ENCODE data around the gene CMC1.
A peak's percentile ranks its signal among the peaks of the same experiment; 100 is the strongest.
"Not testable (repeated sequence)": the region's sequence is repeated elsewhere in the genome, so short reads cannot be mapped to it uniquely, and the experiment has no call there.

The CMC1 gene

DNA sequence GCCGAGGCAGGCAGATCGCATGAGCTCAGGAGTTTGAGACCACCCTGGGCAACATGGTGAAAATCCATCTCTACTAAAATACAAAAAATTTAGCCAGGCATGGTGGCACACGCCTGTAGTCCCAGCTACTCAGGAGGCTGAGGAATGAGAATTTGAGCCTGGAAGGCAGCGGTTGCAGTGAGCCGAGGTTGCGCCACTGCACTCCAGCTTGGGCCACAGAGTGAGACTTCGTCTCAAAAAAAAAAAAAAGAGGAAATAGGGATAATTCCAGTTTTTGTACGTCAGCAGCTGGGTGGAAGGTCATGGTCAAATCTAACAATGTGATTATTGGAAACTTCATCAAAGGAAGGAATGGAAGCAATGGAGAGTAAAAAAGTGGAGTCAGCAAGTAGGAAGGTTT, 3.1 kb downstream of the CMC1 start:
- DNase-seq (ENCODE audit: low spot score), result no peak

DNA sequence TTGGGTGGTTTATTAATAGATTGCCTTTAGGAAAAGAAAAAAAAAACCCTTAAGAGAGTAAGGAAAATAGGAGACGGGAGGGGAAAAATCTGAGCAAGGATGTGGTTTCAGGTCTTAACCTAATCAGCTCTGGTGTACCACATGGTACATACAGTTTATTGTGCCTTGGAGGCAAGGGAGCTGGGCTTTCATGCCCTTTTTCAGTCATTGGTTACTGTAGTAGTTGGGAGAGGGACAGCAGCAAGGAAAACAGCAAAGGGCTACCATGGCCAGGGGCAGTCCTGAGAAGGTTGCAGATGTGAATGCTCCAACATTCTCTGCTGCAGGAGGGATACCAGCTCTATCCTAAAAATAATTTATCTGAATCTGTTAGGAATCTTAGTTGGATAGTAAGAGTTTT, 5.9 kb downstream of the CMC1 start:
- no peak for DNase-seq (ENCODE audit: low spot score)

DNA sequence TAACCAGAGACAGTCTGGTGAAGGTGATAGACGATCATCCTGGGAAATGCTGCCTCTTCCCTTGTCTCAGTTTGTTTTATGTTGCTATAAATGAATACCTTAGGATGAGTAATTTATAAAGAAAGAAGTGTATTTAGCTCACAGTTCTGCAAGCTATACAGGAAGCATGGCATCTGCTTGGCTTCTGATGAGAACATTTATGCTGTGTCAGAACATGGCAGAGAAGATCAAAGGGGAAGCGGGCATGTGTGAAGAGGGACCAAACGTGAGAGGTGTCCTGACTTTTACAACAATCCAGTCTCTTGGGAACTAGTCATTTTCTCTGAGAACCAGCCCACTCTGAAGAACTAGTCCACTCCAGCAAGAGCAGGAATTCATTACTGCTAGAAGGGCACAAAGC, 9.6 kb downstream of the CMC1 start:
- no peak for DNase-seq (ENCODE audit: low spot score)

- no peak for DNase-seq (ENCODE audit: low spot score)
These were observed 10.6 kb downstream of the CMC1 start for GRCh38 chr3:28252001-28252431.

- DNase-seq (ENCODE audit: low spot score), result no peak
These were observed 11.8 kb downstream of the CMC1 start for GRCh38 chr3:28253040-28253715.

DNA sequence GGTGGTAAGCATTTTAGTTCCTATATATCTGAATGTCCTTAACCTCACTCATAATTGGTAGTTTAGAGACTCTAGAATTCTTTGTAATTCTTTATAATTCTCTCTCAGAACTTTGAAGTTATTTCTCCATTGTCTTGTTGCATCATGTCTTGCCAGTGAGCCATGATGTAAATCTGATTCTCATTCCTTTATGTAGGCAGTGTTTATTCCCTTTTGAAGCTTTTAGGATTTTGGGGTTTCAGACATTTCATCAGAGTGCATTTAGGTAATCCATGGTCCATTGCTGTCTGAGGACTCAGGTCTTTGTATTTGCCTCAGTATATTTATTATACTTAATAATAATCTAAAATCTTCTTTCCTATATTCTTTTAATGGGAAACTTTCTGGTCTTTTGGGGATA, 20.6 kb downstream of the CMC1 start:
- DNase-seq (ENCODE audit: low spot score), result no peak

GRCh38 chr3:28265641-28266040, 24.2 kb downstream of the CMC1 start:
- DNase-seq (ENCODE audit: low spot score), result no peak

GRCh38 chr3:28267984-28268849, 26.8 kb downstream of the CMC1 start:
- DNase-seq (ENCODE audit: low spot score), result peak; percentile 29

- no peak for DNase-seq (ENCODE audit: low spot score)
These were observed 27.6 kb downstream of the CMC1 start for GRCh38 chr3:28268989-28269388.

- not testable (repeated sequence) for DNase-seq (ENCODE audit: low spot score)
These were observed 28.5 kb downstream of the CMC1 start for GRCh38 chr3:28269884-28270283.

DNA sequence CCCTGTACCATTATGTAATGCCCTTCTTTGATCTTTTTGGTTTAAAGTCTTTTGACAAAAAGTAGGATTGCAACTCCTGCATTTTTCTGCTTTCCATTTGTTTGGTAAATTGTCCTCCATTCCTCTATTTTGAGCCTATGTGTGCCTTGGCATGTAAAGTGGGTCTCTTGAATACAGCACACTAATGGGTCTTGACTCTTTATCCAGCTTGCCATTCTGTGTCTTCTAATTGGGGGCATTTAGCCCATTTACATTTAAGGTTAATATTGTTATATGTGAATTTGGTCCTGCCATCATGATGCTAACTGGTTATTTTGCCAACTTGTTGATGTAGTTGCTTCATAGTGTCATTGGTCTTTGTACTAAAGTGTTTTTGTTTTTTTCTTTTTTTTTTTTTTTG, 32.4 kb downstream of the CMC1 start:
- DNase-seq (ENCODE audit: low spot score), result no peak

- DNase-seq (ENCODE audit: low spot score), result no peak
These were observed 37.5 kb downstream of the CMC1 start for GRCh38 chr3:28278918-28279317.

- DNase-seq (ENCODE audit: low spot score), result no peak
These were observed 38.4 kb downstream of the CMC1 start for GRCh38 chr3:28279770-28280169.

- no peak for DNase-seq (ENCODE audit: low spot score)
These were observed 39.4 kb downstream of the CMC1 start for GRCh38 chr3:28280781-28281180.

- peak; percentile 74 for DNase-seq (ENCODE audit: low spot score)
These were observed 45.2 kb downstream of the CMC1 start for GRCh38 chr3:28286595-28286994.

DNA sequence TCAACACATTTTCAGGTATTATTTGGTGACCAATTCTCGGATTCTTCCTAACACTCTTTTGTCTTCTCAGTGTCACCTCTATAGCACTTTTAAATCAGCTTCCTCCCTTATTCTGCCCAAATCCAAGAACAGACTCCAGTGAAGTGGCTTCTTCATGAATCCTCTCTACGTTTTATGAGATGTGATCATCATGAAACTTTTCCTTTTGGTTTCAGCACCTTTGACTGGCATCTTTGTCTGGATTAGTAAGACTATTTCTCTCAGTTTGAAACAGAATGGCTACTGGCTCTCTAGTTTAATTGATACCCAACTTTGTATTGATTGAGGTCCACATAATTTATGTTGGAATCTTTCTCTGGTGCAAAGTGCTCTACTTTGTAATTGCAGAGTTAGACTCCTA, 45.6 kb downstream of the CMC1 start:
- DNase-seq (ENCODE audit: low spot score), result no peak

- no peak for DNase-seq (ENCODE audit: low spot score)
These were observed 49.5 kb downstream of the CMC1 start for GRCh38 chr3:28290863-28291300.

- DNase-seq (ENCODE audit: low spot score), result no peak
These were observed 50.2 kb downstream of the CMC1 start for GRCh38 chr3:28291577-28291976.

GRCh38 chr3:28292622-28293021, 51.2 kb downstream of the CMC1 start:
- no peak for DNase-seq (ENCODE audit: low spot score)

GRCh38 chr3:28294667-28295413, 53.4 kb downstream of the CMC1 start:
- no peak for DNase-seq (ENCODE audit: low spot score)

GRCh38 chr3:28295898-28296490, 54.6 kb downstream of the CMC1 start:
- no peak for DNase-seq (ENCODE audit: low spot score)

- no peak for DNase-seq (ENCODE audit: low spot score)
These were observed 58.3 kb downstream of the CMC1 start for GRCh38 chr3:28299705-28300104.

All from cerebellar cortex (tissue), 1 donor.